Measurements from ENCODE around the gene S100A5.

Gene S100A5

GRCh38 chr1:153568367-153569099, 27.8 kb upstream of the S100A5 start (continued):
- TF ChIP-seq ZNF280C (tag by site-specific recombination; IDR thresholded peaks at IDR 0.05): no peak
- no peak for TF ChIP-seq ZNF548 (tag by site-specific recombination; IDR thresholded peaks at IDR 0.05)
- 0 out of 2 replicates have a peak, but pooled peaks have one; percentile 13 for TF ChIP-seq INSM2 (tag by site-specific recombination; IDR thresholded peaks at IDR 0.05)
- TF ChIP-seq REST (tag by site-specific recombination; IDR thresholded peaks at IDR 0.05): no peak
- peak; percentile 81 for TF ChIP-seq ZNF335 (tag by site-specific recombination; conservative IDR thresholded peaks at IDR 0.05)
- no peak for TF ChIP-seq SCRT2 (tag by site-specific recombination; IDR thresholded peaks at IDR 0.05)
- TF ChIP-seq ZBTB26 (tag by site-specific recombination; optimal IDR thresholded peaks at IDR 0.05): no peak
- no peak for TF ChIP-seq ZNF350 (tag by site-specific recombination; IDR thresholded peaks at IDR 0.05)
- TF ChIP-seq PBX3 (CRISPR knock-in tag; IDR thresholded peaks at IDR 0.05): no peak; the same call in 1 of the 2 replicates
- no peak for TF ChIP-seq ZNF239 (tag by site-specific recombination; IDR thresholded peaks at IDR 0.05)
- no peak for TF ChIP-seq ZNF549 (tag by site-specific recombination; IDR thresholded peaks at IDR 0.05)
- no peak for TF ChIP-seq ZBTB7A (tag by site-specific recombination; IDR thresholded peaks at IDR 0.05; ENCODE audit: low read depth)
- TF ChIP-seq ZNF391 (tag by site-specific recombination; IDR thresholded peaks at IDR 0.05; ENCODE audit: borderline replicate concordance, low read depth): 0 out of 2 replicates have a peak, but pooled peaks have one; percentile 71
- TF ChIP-seq ZNF621 (tag by site-specific recombination; IDR thresholded peaks at IDR 0.05): no peak
- TF ChIP-seq ZNF214 (tag by site-specific recombination; IDR thresholded peaks at IDR 0.05; ENCODE audit: borderline replicate concordance): no peak
- TF ChIP-seq ZNF747 (tag by site-specific recombination; IDR thresholded peaks at IDR 0.05): no peak
- no peak for TF ChIP-seq SCRT1 (tag by site-specific recombination; IDR thresholded peaks at IDR 0.05; ENCODE audit: borderline replicate concordance)
- no peak for TF ChIP-seq ZNF449 (tag by site-specific recombination; IDR thresholded peaks at IDR 0.05)
- TF ChIP-seq ZNF175 (tag by site-specific recombination; IDR thresholded peaks at IDR 0.05): no peak
- TF ChIP-seq ZNF580 (tag by site-specific recombination; IDR thresholded peaks at IDR 0.05): no peak
- TF ChIP-seq BCL11A (tag by site-specific recombination; IDR thresholded peaks at IDR 0.05; ENCODE audit: low read depth): no peak
- TF ChIP-seq ZNF202 (tag by site-specific recombination; IDR thresholded peaks at IDR 0.05; ENCODE audit: borderline replicate concordance): no peak
- TF ChIP-seq ZNF112 (tag by site-specific recombination; IDR thresholded peaks at IDR 0.05): no peak
- no peak for TF ChIP-seq GLI4 (tag by site-specific recombination; IDR thresholded peaks at IDR 0.05)
- TF ChIP-seq ZNF623 (tag by site-specific recombination; IDR thresholded peaks at IDR 0.05): no peak
- no peak for TF ChIP-seq ZNF837 (tag by site-specific recombination; IDR thresholded peaks at IDR 0.05)
- TF ChIP-seq ZNF211 (tag by site-specific recombination; IDR thresholded peaks at IDR 0.05; ENCODE audit: low read depth): no peak
- peak; percentile 71; the same call in 1 of the 2 replicates for TF ChIP-seq ZEB2 (tag by site-specific recombination; IDR thresholded peaks at IDR 0.05)
